Psoas muscle (tissue), 8 donors: ENCODE data around the gene NBEA. TPM values are rescaled to one million over a fixed set of nuclear protein-coding genes. Genes with fewer than 3 reads are reported as not detected.

Experiments
- ATAC-seq, 4 donors: fragments of 200-7000 bp; cut with Tn5 transposase; one replicate each; pipeline ENCODE4 v1.9.1; 2020; ENCODE audit warnings: moderate library complexity in 3 of 4, mild to moderate bottlenecking in 2 of 4
- DNase-seq, 2 donors: peaks; one replicate each; pipeline ENCODE4 v3.0.0-alpha.2; 2020
- H3K27ac ChIP-seq: fragments of 200-600 bp; one replicate; pipeline ENCODE4 v1.8.0; 2022
- H3K27me3 ChIP-seq, 3 donors: fragments of 200-600 bp in 1 of 3; one replicate each; pipeline versions ENCODE4 v1.6.1 to v1.8.0; 2013 to 2022; ENCODE audit warnings: low read length in 2 of 3, mild to moderate bottlenecking in 2 of 3, moderate library complexity in 1 of 3; ENCODE audit not compliant: insufficient read depth in 3 of 3
- H3K36me3 ChIP-seq, 2 donors: fragments of 200-600 bp in 1 of 2; one replicate each; pipeline versions ENCODE4 v1.6.1 to v1.8.0; 2013 to 2022; ENCODE audit warnings: low read depth in 1 of 2, mild to moderate bottlenecking in 1 of 2, moderate library complexity in 1 of 2; ENCODE audit not compliant: insufficient read depth in 1 of 2
- H3K4me1 ChIP-seq: fragments of 200-600 bp; one replicate; pipeline ENCODE4 v1.8.0; 2022
- H3K4me3 ChIP-seq: fragments of 200-600 bp; one replicate; pipeline ENCODE4 v1.8.0; 2022; ENCODE audit warnings: mild to moderate bottlenecking
- H3K9me3 ChIP-seq: fragments of 200-600 bp; one replicate; pipeline ENCODE4 v1.8.0; 2022
- CTCF ChIP-seq: fragments of 200-600 bp; IDR thresholded peaks from one replicate; pipeline ENCODE4 v1.8.0; 2022; ENCODE audit warnings: antibody characterized with exemption
- WGBS, 3 donors: extraction: QIAGEN DNeasy Blood & Tissue Kit; methylation state at CpG; one replicate each; pipeline versions ENCODE4 v1.1.6 to v1.1.7; 2013; 5-methylcytosine and 5-hydroxymethylcytosine counted together
- intact Hi-C, 2 donors: fragments of 100-400 bp; cut with DNase I; formaldehyde crosslinking; loops; one replicate each; pipeline versions ENCODE4 v1.11.0 to v1.14.2; 2022
- polyA plus RNA-seq, 3 donors: library from polyadenylated mRNA; stranded (reverse); fragments of 200-250 nt; gene quantifications; one replicate each; pipeline ENCODE4 v1.2.3, GENCODE V29; 2013
- total RNA-seq, 4 donors: library from RNA; stranded (reverse); fragmentation: NEBNext Ultra II Directional in 2 of 4; extraction: Animal tissue kit (Norgen Biotek cat#: 25700) in 2 of 4; gene quantifications; one replicate each; pipeline versions ENCODE4 v1.2.1 to v1.2.4, GENCODE V29; 2021 to 2023
- donor health status: healthy with polysubstance abuse.
- donor health status: DM: no; HTN: no; CAD: no; lungs with moderate emphysema.
- donor health status: Bipolar disorder and iron deficiency.
- donor health status: healthy.
- donor health status: DM: yes; HTN: yes; CAD: no.
- donor health status: DM: no; HTN: no; CAD: no.
- donor health status: DM: no; HTN: no; CAD: no.
- donor health status: DM: yes; HTN: yes; CAD: no.

NBEA gene
- total and polyA plus RNA-seq, 7 donors: 0.99 to 5.3 (median 1.5) TPM

GRCh38 chr13:35694549-35695447 lies 752.7 kb downstream of the NBEA start:
- Histone ChIP-seq H3K36me3 (no peaks in the 10 kb centered on the region), H3K9me3 (no peaks in the 10 kb centered on the region), H3K27ac (no peak overlapping the region), H3K4me3 (no peak overlapping the region), H3K4me1 (no peaks in the 10 kb centered on the region), H3K27me3 (no peaks in the 10 kb centered on the region)
- TF ChIP-seq CTCF: no peak
- DNase-seq (no peak), ATAC-seq (no peak)
- intact Hi-C loops: no loop called here
- WGBS, 3 donors: 61 to 69% (median 66%) methylated on average over 21 to 26 of the region's 26 CpGs

- Histone ChIP-seq H3K9me3 (no peaks in the 10 kb centered on the region), H3K27me3 (no peaks in the 10 kb centered on the region), H3K36me3 (no peaks in the 10 kb centered on the region), H3K4me3 (no peak overlapping the region), H3K27ac (no peak overlapping the region), H3K4me1 (no peaks in the 10 kb centered on the region)
- 37 to 44% (median 42%) methylated on average over 15 of the region's 15 CpGs for WGBS, 3 donors
- TF ChIP-seq CTCF: no peak
- ATAC-seq: peak in 1 of 4 donors; percentile 41
- DNase-seq: no peak
- intact Hi-C loops: no loop called here
Measured at GRCh38 chr13:35695448-35695770, 753.3 kb downstream of the NBEA start.

GRCh38 chr13:35697186-35697730 lies 755.2 kb downstream of the NBEA start:
- TF ChIP-seq CTCF: no peak
- Histone ChIP-seq H3K4me3 (no peak overlapping the region), H3K36me3 (no peaks in the 10 kb centered on the region), H3K4me1 (no peaks in the 10 kb centered on the region), H3K9me3 (no peaks in the 10 kb centered on the region), H3K27ac (no peak overlapping the region), H3K27me3 (peaks cover 0 to 7% (median 0%) of the 10 kb centered on the region in 3 donors)
- intact Hi-C loops: no loop called here
- WGBS, 3 donors: 72 to 79% (median 73%) methylated on average over 7 of the region's 7 CpGs
- ATAC-seq (no peak), DNase-seq (no peak)

GRCh38 chr13:35698911-35699576 lies 757.0 kb downstream of the NBEA start:
- no peaks in the 10 kb centered on the region for H3K4me1 ChIP-seq
- peaks cover 0 to 7% (median 0%) of the 10 kb centered on the region in 3 donors for H3K27me3 ChIP-seq
- DNase-seq (peak in 1 of 2 donors; percentile 30), ATAC-seq (peak in 2 of 4 donors; percentile 53 to 54)
- no peaks in the 10 kb centered on the region for H3K9me3 ChIP-seq
- no peak overlapping the region for H3K4me3 ChIP-seq
- TF ChIP-seq CTCF: no peak
- no peak overlapping the region for H3K27ac ChIP-seq
- WGBS, 3 donors: 43 to 62% (median 47%) methylated on average over 11 of the region's 11 CpGs
- intact Hi-C loops: no loop called here
- no peaks in the 10 kb centered on the region for H3K36me3 ChIP-seq
